NCI-H748 (cell line): Measurements from ENCODE around the gene THSD7B.
"Not testable (repeated sequence)": the region's sequence is repeated elsewhere in the genome, so short reads cannot be mapped to it uniquely, and the experiment has no call there.

Experiments used
- DNase-seq: peaks from one replicate; lab custom pipeline; 2025; ENCODE audit not compliant: unreplicated experiment; lab: John Stamatoyannopoulos, UW

Gene THSD7B

GRCh38 chr2:137238065-137238464 lies 472.7 kb downstream of the THSD7B start:
- DNase-seq: no peak

- no peak for DNase-seq
Measured at GRCh38 chr2:137249463-137250130, 484.3 kb downstream of the THSD7B start.

- no peak for DNase-seq
Measured at GRCh38 chr2:137250401-137250800, 485.1 kb downstream of the THSD7B start.

DNA sequence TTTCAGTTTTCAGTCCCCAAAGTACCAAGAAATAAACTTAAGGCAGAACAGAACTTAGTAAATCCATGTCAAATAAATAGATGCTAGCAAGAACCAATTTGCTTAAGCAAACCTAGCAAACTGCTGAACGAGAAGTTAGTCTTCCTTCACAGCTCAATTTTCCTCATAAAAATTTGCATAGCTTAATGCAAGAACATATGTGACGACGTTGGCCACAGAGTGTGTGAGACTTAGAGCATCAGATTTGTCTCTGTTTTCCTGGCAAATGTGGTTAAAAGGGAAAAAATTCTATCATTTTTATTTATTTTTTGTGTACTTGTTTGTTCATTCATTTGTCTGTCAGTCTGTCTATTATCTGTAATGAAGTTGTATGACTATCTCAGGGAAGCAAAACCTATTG lies 485.7 kb downstream of the THSD7B start:
- DNase-seq: no peak

DNA sequence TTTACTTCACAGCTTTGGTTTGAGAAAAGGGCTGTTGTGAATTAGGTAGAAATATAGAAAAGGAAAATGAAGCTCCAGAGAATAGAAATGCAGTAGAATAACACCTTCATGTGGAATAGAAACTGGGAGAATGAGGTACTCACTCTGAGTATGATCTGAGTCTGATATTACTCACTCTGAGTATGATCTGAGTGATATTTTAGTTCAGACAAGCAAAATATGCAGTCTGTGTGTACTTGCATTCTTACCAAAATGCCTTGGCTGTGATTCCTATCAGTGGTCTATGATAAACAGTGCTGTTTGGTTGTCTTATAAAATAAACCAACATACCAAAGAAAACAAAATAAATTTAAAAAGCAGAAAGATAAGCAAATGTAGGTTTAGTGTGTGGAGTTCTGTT lies 487.6 kb downstream of the THSD7B start:
- DNase-seq: no peak

DNA sequence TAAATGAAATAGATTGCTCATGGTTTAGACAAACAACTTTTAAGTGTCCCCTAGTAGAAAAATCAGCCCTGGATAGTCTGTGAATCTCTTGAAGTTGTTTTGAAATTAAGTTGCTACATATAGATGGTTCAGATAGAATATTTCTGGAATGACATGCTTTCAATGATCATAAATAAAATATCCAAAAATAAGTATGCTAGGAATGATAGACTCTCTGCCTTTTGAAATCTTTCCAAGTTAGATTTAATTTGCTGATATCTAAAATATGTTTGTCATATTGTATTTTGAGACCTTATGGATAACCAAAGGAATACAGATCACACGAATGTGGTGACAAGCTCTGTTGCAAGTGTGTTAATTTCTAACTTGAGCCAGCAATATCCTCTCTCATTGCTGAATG lies 488.7 kb downstream of the THSD7B start:
- no peak for DNase-seq

GRCh38 chr2:137255345-137255744 lies 490.0 kb downstream of the THSD7B start:
- DNase-seq: no peak

DNA sequence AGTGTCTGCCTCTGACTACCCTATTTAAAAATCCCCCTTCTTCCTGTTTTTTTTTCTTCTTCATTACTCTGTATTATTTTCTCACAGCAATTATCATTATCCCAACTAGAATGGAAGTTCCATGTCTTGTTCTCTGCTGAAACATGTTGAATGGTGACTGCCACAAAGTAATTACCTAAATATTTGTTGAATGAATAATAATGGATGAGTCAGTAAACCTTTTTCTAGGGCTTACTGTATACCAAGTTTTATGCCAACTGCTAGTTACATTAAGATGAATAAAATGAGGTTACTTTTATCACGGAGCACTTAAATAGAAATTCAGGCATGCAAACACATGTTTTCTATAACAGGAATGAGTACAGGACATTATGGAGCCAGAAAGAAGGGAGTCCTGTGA lies 490.6 kb downstream of the THSD7B start:
- no peak for DNase-seq

DNA sequence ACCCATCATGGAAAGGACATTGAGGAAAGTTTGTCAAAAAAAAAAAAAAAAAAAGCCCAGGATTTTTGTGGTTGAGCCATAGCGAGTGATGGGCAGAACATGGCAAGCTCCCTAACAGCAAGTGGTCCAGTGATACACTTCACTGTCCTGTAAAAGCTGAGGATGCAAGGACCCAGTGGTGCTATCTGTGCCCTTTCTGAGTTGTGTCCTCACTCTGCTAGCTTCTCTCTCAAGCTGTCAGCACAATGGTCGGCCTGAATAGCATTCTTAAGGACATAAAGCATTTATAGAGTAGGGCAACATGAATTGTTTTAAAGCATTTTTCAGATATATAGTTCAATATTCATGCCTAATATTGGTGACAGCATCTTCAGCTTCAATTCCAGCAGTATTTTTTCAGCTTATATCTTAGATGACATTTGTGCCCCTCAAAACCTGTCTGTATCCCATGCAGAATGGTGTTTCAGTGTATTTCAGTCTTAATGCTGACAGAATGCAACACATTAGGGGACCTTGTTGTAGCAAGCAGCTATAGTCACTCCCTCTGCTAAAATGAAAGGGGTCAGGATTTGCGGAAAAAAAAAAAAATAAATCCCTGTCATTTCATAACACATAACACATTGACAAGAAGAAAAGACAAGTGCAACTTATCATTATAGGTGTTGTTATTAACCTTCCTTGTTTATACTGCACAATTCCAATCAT lies 496.7 kb downstream of the THSD7B start:
- DNase-seq: no peak

- DNase-seq: peak; percentile 12
Measured at GRCh38 chr2:137262594-137262993, 497.2 kb downstream of the THSD7B start.

DNA sequence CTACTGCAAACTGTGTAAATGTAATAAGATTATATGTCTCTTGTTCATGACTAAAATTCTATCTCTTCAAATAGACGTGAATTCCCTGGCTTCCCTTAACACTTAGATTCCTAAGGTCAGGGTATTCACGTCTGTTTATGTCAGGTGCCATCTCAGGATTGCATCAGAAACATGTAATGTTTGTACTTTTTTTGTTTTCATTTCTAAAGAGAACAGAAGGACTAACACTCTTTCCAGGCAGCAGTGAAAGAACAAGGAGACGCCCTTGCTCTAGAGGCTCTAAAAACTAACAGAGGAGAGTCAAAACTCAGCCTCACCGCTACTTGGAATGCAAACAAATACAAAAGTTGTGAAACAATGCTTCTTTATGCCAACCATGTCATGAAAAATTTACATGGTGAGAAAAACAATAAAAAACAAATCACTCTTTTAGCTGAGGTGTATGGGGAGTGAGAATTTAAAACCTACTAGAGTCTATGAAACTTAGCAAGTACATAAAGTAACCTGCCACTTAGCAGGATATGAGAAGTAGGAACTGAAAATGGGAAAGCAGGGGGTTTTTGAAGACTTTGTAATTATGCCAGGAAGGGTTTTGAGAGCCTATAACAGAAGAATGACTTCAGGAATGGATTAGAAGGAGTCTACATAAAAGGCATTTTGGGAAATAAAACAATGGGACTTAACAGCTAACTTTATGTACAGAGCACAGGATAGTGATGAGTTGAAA lies 522.7 kb downstream of the THSD7B start:
- no peak for DNase-seq

GRCh38 chr2:137291836-137292570 lies 526.7 kb downstream of the THSD7B start:
- no peak for DNase-seq

DNA sequence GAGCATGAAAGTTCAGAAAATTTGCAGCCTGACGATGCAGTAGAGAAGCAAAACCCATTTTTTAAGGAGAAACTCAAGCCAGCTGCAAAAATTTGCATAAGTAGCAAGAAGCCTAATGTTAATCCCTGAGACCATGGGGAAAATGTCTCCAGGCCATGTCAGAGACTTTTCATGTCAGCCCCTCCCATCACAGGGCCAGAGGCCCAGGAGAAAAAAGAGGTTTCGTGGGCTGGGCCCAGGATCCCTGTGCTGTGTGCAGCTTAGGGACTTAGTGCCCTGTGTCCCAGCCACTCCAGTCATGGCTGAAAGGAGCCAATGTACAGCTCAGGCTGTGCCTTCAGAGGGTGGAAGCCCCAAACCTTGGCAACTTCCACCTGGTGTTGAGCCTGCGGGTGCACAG lies 533.0 kb downstream of the THSD7B start:
- no peak for DNase-seq

DNA sequence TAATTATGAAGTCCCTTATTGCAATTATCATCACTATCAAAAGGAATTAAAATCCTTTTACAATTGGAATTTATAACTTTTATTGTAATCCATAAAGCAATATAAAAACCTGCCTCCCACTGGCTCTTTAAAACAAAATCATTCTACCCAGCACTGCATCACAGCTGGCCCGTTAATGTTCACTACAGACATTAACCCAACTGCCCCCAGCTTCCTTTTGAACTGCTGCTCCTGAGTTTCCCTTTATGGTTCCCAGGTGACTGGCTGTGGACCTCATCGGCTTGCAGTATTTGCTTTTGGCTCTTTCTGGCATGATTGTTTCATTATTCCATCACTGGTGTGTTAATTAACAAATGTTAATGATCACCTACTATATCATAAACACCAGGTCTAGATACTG lies 535.6 kb downstream of the THSD7B start:
- no peak for DNase-seq

DNA sequence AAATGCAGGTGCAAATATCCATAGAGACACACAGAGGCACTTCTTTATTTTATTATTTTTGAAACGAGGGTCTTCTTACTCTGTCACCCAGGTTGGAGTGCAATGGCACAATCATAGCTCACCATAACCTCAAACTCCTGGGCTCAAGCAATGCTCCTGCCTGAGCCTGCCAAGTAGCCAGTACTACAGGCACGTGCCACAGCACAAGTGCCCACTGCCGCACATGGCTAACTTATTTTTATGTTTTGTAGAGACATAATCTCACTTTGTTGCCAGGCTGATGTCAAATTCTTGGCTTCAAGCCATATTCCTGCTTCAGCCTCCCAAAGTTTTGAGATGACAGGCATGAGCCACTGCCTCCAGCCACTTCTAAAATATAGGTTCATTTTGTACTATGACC lies 537.6 kb downstream of the THSD7B start:
- peak; percentile 1 for DNase-seq

GRCh38 chr2:137316075-137316474 lies 550.7 kb downstream of the THSD7B start:
- DNase-seq: no peak

DNA sequence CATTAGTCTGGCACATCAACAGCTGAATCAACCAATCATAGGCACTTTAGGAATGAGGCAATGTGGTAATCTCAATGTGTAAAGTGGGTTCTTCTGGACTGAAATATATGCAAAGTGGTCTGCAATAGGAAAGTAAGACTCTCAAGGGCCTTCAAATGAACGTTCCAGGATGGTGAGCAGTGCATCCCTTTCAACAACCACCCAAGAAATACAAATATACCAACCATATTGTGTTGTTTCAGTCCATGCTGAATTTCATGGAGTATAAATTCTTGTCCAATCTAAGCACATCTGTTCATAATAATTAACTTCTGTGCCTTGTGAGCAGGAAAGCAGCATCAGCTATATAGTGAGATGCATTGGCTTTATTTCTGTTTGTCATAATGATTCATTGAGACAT lies 556.2 kb downstream of the THSD7B start:
- DNase-seq: no peak

DNA sequence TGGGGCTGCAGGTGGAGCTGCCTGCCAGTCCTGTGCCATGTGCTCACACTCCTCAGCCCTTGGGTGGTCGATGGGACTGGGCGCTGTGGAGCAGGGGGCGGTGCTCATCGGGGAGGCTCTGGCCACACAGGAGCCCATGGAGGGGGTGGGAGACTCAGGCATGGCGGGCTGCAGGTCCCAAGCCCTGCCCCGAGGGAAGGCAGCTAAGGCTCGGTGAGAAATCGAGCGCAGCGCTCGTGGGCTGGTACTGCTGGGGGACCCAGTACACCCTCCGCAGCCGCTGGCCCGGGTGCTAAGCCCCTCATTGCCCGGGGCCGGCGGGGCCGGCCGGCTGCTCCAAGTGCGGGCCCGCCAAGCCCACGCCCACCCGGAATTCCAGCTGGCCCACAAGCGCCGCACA lies 566.2 kb downstream of the THSD7B start:
- not testable (repeated sequence) for DNase-seq

DNA sequence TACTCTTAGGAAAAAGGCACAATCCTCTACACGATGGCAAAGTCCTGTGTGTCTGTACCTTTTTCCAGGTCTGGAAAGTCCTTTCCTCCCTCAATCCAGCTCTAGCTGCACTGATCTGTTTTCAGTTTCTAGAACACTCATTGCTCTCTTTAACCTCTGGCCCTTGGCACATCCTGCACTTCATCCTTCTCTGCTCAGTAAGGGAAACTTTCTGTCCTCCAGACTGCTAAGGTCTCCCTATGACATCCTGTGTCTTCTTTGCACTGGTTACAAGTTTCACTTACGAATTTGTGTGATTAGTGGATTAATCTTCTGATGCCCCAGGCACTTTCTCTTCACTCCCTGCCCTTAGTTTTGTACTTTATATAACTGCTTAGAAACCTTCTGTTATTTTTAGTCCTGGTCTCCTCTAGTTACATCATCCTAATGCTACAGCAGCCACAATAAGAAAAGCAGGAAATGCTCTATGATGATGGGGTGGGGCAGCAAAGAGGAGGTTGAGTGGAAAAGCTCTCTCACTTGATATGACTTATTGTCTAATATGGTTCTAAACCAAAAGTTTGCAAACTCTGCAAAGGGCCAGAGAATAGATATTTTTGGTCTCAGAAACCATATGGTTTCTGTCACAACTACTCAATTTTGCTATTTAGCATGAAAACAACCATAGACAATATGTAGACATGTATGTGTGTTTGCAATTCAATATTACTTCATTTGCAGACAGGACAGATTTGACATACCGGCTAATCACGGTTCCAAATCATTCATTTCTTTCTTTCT lies 568.2 kb downstream of the THSD7B start:
- DNase-seq: no peak

DNA sequence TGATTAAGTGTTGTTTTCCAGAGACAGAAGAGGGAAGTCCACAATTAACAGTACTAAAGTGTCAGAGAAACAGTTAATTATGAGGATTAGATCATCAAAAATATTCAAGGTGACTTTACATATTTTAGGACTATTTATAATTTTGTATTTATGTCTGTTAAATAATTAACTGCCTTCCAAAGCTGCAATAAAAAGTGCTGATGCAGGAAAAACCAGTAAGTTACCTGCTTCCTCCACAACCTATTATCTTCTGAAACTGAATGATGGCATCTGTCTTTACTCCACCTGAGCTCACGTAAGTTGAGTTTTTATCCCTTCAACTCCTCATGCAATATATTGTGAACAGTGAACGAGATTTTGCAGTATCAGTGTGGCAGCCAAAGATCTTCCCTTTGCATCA lies 570.7 kb downstream of the THSD7B start:
- no peak for DNase-seq

- DNase-seq: peak; percentile 2
Measured at GRCh38 chr2:137339051-137339450, 573.7 kb downstream of the THSD7B start.
